ENCODE results near the gene CRADD. TPM values are rescaled to one million over a fixed set of nuclear protein-coding genes. Genes with fewer than 3 reads are reported as not detected.
"Not testable (repeated sequence)": the region's sequence is repeated elsewhere in the genome, so short reads cannot be mapped to it uniquely, and the experiment has no call there.

CRADD gene
- polyA plus RNA-seq, 12 donors, result 8.0 to 26.4 (median 14.1) TPM; not detected in 1

GRCh38 chr12:93929081-93929480 lies 251.9 kb downstream of the CRADD start:
- DNase-seq, result not testable (repeated sequence)

- DNase-seq, result no peak
Measured at GRCh38 chr12:93937812-93938211, 260.6 kb downstream of the CRADD start.

GRCh38 chr12:93938317-93938716 lies 261.1 kb downstream of the CRADD start:
- no peak for DNase-seq

GRCh38 chr12:93938931-93939330 lies 261.8 kb downstream of the CRADD start:
- DNase-seq, result no peak

- DNase-seq, result no peak
Measured at GRCh38 chr12:93939641-93940325, 262.6 kb downstream of the CRADD start.

GRCh38 chr12:93943780-93944179 lies 266.6 kb downstream of the CRADD start:
- no peak for DNase-seq

GRCh38 chr12:93944201-93944600 lies 267.0 kb downstream of the CRADD start:
- DNase-seq, result no peak

Other genes starting within 250 kb of the CRADD start
- 100 to 1,000 TPM in 8 of 12 donors, 10 to 100 TPM in 3, not detected in 1; 84.9 to 128 (median 106) TPM for gene UBE2N, start 235.4 kb upstream of the CRADD start, polyA plus RNA-seq (ENCODE audit: insufficient read length in 12 of 12)
- 10 to 100 TPM in 11 of 12 donors, not detected in 1; 32.8 to 56.3 (median 41.4) TPM for gene MRPL42, start 209.9 kb upstream of the CRADD start, polyA plus RNA-seq (ENCODE audit: insufficient read length in 12 of 12)
- 10 to 100 TPM in 11 of 12 donors, not detected in 1; 12.5 to 26.7 (median 17.3) TPM for gene SOCS2, start 104.7 kb upstream of the CRADD start, polyA plus RNA-seq (ENCODE audit: insufficient read length in 12 of 12)

All from muscle of arm (tissue), 12 donors.